ENCODE measurements around the gene COL1A1.

The COL1A1 gene

DNA sequence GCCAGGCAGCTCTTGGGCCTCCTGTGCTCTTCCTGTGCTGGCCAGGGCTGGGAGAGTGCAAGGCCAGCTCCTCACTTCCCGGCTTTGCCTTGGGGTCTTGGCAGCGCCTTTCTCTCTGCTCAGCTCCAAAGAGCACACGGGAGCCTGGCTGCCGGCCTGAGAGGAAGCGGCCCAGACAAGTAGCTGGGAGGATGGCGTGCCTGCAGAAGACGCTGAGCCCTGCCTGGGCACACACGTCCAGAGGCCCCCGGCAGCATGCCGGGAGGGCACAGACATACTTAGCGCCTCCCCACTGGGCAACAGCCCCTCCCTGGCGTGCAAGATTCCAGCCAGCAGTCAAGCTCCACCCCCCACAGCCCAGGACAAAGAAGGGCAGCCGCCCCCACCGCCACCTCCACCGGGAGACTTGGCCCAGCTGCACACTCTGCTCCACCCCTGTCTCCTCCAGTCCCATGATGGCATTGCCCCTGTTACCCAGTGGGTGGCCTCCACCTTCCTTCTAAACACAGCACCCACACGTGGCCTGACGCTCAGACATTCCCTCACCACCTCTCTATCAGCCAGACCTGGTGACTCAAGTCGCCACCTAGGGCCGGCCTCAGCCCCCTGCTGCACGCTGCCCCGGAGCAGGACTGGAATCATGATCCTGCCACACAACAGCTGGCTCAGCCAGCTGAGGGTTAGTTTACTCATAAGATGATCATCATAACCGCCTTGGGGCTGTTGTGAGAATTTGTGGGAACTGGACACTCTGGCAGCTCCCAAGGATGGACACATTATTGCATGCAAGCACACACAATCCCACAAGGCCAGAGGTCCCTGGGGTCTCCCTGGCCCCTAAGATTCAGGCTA lies 23.2 kb downstream of the COL1A1 start:
- no peak overlapping the region for H3K27ac ChIP-seq (ENCODE audit: low read length)
- H3K27me3 ChIP-seq (ENCODE audit: control insufficient read depth, insufficient read depth, low read length), result no peaks in the 10 kb centered on the region
- WGBS (ENCODE audit: insufficient coverage, insufficient read length), result no CpG with 5 or more reads among the region's 22 CpGs
- no peak for DNase-seq (ENCODE audit: low read depth, low spot score)
- peak overlapping the region; percentile 4; the same call in 1 of the 2 replicates for H3K4me3 ChIP-seq (ENCODE audit: low read length)
- H3K4me1 ChIP-seq (ENCODE audit: control insufficient read depth, insufficient read depth, low read length), result peaks cover 4% of the 10 kb centered on the region; the same call in 1 of the 2 replicates
- H3K36me3 ChIP-seq (ENCODE audit: control insufficient read depth, insufficient read depth, low read length), result no peaks in the 10 kb centered on the region
- no peaks in the 10 kb centered on the region for H3K9me3 ChIP-seq (ENCODE audit: control insufficient read depth, insufficient read depth, low read length)

DNA sequence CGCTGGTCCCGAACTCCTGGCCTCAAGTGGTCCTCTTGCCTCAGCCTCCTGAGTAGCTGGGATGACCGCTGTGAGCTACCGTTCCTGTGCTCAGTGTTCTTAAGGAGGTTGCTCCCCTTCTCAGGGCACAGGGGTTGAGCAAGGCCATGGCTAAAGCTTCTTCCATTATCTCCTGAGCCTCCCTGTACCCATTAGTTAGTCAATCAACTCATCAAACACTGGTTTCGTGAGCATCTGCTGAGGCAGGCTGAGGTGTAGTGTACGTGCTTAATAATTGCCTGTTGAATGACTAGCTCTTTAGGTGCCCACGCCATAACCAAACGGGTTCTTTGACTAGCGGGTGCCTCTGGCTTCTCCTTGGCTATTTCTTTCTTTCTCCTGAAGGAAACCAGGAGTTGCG lies 24.0 kb downstream of the COL1A1 start:
- DNase-seq (ENCODE audit: low read depth, low spot score), result no peak
- Histone ChIP-seq H3K27ac (ENCODE audit: low read length) (no peak overlapping the region), H3K9me3 (ENCODE audit: control insufficient read depth, insufficient read depth, low read length) (no peaks in the 10 kb centered on the region), H3K4me1 (ENCODE audit: control insufficient read depth, insufficient read depth, low read length) (peaks cover 4% of the 10 kb centered on the region; the same call in 1 of the 2 replicates), H3K27me3 (ENCODE audit: control insufficient read depth, insufficient read depth, low read length) (no peaks in the 10 kb centered on the region), H3K36me3 (ENCODE audit: control insufficient read depth, insufficient read depth, low read length) (no peaks in the 10 kb centered on the region), H3K4me3 (ENCODE audit: low read length) (no peak overlapping the region)
- WGBS (ENCODE audit: insufficient coverage, insufficient read length), result no CpG with 5 or more reads among the region's 10 CpGs

DNA sequence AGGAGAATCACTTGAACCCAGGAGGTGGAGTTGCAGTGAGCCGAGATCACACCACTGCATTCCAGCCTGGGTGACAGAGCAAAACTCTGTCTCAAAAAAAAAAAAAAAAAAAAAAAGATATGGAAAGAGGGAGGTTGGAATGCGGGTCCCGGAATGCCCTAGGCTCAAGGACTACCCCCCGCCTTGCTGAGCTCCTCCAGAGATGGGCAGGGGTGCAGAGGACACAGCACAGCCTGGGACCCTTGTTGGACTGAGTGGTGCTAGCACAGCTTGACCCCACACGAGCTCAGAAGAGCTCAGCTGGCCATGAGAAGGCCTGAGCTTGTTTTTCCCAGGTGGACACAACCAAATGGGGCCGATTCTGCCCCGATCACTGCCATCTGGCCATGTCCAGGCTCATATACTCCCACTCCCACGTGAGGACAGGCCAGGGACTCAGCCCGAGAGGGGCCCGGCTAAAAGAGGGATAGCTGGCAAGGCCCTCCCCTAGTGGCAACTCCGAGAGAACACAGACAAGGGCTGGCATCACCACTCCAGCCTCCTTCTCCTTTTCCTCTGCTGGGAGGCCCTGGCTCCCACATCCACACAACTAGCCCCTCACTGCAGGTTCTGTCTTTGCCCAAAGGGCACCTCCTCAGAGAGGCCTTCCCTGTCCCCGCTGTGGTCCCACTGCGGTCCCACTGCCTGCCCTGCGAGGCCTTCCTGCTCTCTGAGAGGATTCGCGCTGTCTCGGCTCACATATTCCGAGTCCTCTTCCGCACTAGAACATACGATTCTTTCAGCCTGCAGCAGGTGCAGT lies 24.7 kb downstream of the COL1A1 start:
- Histone ChIP-seq H3K36me3 (ENCODE audit: control insufficient read depth, insufficient read depth, low read length) (no peaks in the 10 kb centered on the region), H3K9me3 (ENCODE audit: control insufficient read depth, insufficient read depth, low read length) (no peaks in the 10 kb centered on the region), H3K27ac (ENCODE audit: low read length) (no peak overlapping the region), H3K27me3 (ENCODE audit: control insufficient read depth, insufficient read depth, low read length) (no peaks in the 10 kb centered on the region), H3K4me3 (ENCODE audit: low read length) (no peak overlapping the region), H3K4me1 (ENCODE audit: control insufficient read depth, insufficient read depth, low read length) (peaks cover 4% of the 10 kb centered on the region; the same call in 1 of the 2 replicates)
- DNase-seq (ENCODE audit: low read depth, low spot score), result no peak
- WGBS (ENCODE audit: insufficient coverage, insufficient read length), result no CpG with 5 or more reads among the region's 20 CpGs

DNA sequence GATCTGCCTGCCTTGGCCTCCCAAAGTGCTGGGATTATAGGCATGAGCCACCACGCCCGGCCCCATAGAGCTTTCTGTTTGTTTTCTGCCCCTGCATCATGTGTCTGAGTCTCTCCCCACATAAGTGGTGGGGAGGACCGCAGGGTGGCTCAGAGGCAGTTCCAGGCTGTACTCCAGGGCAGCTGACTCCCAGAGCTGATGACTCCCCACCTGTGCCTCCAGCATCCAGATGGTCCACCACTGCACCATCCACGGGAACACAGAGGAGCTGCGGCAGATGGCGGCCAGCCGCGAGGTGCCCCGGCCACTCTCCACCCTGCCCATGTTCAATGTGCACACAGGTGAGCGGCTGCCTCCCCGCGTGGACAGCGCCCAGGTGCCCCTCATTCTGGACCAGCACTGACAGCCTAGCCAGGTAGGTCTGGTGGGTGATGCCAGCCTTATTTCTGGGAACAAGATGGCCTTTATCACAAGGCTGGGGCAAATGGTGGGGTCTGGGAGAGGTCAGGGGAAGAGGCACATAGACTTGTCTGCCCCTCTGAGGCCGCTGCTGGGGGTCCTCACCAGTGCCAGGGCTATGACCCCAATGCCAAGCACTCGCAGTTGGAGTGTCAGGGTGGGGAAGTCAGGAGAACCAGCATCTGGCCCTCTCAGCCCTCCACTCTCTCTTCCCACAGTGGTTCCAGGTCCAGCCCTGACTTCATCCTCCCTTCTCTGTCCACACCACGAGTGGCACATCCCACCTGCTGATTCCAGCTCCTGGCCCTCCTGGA lies 26.2 kb downstream of the COL1A1 start:
- no CpG with 5 or more reads among the region's 16 CpGs for WGBS (ENCODE audit: insufficient coverage, insufficient read length)
- Histone ChIP-seq H3K27me3 (ENCODE audit: control insufficient read depth, insufficient read depth, low read length) (no peaks in the 10 kb centered on the region), H3K9me3 (ENCODE audit: control insufficient read depth, insufficient read depth, low read length) (no peaks in the 10 kb centered on the region), H3K4me3 (ENCODE audit: low read length) (no peak overlapping the region), H3K4me1 (ENCODE audit: control insufficient read depth, insufficient read depth, low read length) (0 out of 2 replicates have a peak, but pooled peaks cover 4% of the 10 kb centered on the region), H3K27ac (ENCODE audit: low read length) (no peak overlapping the region), H3K36me3 (ENCODE audit: control insufficient read depth, insufficient read depth, low read length) (no peaks in the 10 kb centered on the region)
- DNase-seq (ENCODE audit: low read depth, low spot score), result no peak

DNA sequence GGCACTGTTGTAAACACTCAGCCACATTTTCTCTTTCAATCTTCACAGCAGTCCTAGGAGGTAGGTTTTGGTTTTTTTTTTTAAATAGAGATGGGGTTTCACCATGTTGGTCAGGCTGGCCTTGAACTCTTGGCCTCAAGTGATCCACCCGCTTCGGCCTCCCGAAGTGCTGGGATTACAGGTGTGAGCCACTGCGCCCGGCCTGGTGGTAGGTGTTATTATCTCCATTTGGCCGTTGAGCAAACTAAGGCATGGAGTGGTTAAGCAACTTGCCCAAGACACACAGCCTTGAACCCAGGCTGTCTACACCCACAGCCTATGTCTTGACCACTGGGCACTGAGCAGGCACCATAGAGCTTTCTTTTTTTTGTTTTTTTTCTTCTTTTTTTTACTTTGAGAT lies 27.0 kb downstream of the COL1A1 start:
- 0 out of 2 replicates have a peak, but pooled peaks cover 4% of the 10 kb centered on the region for H3K4me1 ChIP-seq (ENCODE audit: control insufficient read depth, insufficient read depth, low read length)
- H3K27me3 ChIP-seq (ENCODE audit: control insufficient read depth, insufficient read depth, low read length), result no peaks in the 10 kb centered on the region
- H3K36me3 ChIP-seq (ENCODE audit: control insufficient read depth, insufficient read depth, low read length), result no peaks in the 10 kb centered on the region
- no peak overlapping the region for H3K27ac ChIP-seq (ENCODE audit: low read length)
- no CpG with 5 or more reads among the region's 6 CpGs for WGBS (ENCODE audit: insufficient coverage, insufficient read length)
- no peak for DNase-seq (ENCODE audit: low read depth, low spot score)
- no peak overlapping the region for H3K4me3 ChIP-seq (ENCODE audit: low read length)
- H3K9me3 ChIP-seq (ENCODE audit: control insufficient read depth, insufficient read depth, low read length), result no peaks in the 10 kb centered on the region

DNA sequence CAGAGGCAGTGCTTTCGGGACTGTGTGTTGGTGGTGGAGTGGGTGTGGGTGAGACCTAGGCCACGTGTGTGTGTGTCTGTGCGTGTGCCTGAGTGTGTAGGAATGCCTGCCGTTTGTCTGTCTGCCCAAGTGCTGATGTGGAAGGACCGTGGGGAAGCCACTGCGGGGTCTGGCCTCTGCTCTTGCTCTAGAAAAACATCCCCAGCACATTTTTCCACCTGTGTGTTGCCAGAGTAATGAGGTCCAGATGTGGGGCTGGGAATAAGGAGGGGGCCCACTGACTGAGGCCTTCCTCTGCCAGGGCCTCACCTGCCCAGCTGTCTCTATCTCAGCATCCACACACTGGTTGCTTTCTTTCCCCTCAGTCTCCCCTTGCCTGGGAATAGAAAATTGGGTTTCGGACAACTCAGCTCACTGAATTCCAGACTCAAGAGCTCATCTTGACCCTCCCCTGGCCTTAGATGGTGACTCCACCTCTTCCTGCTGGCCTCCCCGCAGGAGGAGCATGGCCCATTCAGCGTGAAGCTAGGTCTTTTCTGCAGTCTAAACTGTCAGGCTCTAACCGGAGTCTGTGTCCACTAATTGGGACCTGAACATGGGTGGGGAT lies 28.0 kb downstream of the COL1A1 start:
- Histone ChIP-seq H3K27ac (ENCODE audit: low read length) (no peak overlapping the region), H3K36me3 (ENCODE audit: control insufficient read depth, insufficient read depth, low read length) (no peaks in the 10 kb centered on the region), H3K9me3 (ENCODE audit: control insufficient read depth, insufficient read depth, low read length) (no peaks in the 10 kb centered on the region), H3K27me3 (ENCODE audit: control insufficient read depth, insufficient read depth, low read length) (no peaks in the 10 kb centered on the region), H3K4me1 (ENCODE audit: control insufficient read depth, insufficient read depth, low read length) (0 out of 2 replicates have a peak, but pooled peaks cover 4% of the 10 kb centered on the region), H3K4me3 (ENCODE audit: low read length) (no peak overlapping the region)
- no peak for DNase-seq (ENCODE audit: low read depth, low spot score)
- no CpG with 5 or more reads among the region's 10 CpGs for WGBS (ENCODE audit: insufficient coverage, insufficient read length)

DNA sequence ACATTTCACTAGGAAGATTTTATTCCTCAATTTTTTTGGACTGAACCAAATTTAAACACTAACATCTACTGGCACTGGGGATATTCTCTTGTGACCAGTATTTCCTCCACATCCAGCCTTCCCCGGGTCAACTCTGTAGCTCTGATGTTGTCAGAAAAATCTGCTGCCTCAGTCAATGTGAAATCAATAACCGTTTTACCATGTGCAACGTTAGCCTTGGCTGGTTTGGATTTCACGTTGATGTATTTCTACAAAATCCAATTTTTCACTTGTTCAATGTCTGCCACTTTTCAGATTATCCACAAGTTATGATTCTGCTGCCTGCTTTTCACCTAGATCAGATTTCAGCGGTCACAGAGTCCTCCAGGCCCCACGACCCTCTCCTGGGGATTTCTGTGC lies 28.5 kb downstream of the COL1A1 start:
- H3K4me1 ChIP-seq (ENCODE audit: control insufficient read depth, insufficient read depth, low read length), result 0 out of 2 replicates have a peak, but pooled peaks cover 4% of the 10 kb centered on the region
- no peak overlapping the region for H3K27ac ChIP-seq (ENCODE audit: low read length)
- H3K36me3 ChIP-seq (ENCODE audit: control insufficient read depth, insufficient read depth, low read length), result no peaks in the 10 kb centered on the region
- H3K4me3 ChIP-seq (ENCODE audit: low read length), result no peak overlapping the region
- H3K9me3 ChIP-seq (ENCODE audit: control insufficient read depth, insufficient read depth, low read length), result no peaks in the 10 kb centered on the region
- no CpG with 5 or more reads among the region's 6 CpGs for WGBS (ENCODE audit: insufficient coverage, insufficient read length)
- no peaks in the 10 kb centered on the region for H3K27me3 ChIP-seq (ENCODE audit: control insufficient read depth, insufficient read depth, low read length)
- DNase-seq (ENCODE audit: low read depth, low spot score), result no peak

DNA sequence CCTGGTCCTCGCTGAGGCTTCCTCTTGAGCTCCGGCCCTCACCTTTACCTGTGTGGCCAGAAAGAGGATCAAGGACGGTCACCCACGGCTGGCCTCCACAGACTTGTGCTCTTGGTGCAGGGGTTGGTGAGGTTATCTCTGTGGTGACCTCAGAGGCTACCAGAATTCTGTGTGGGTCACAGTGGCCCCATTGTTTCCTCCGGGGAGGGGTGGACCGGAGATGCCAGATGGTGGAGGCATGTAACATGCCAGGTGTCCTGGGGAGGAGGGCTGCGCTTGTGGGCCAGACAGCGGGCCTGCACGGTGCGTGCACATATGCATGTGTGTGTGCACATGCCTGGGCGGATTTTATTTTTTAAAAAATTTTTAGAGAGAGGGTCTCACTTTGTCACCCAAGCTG lies 29.3 kb downstream of the COL1A1 start:
- no peaks in the 10 kb centered on the region for H3K36me3 ChIP-seq (ENCODE audit: control insufficient read depth, insufficient read depth, low read length)
- WGBS (ENCODE audit: insufficient coverage, insufficient read length), result no CpG with 5 or more reads among the region's 11 CpGs
- no peak overlapping the region for H3K4me3 ChIP-seq (ENCODE audit: low read length)

DNA sequence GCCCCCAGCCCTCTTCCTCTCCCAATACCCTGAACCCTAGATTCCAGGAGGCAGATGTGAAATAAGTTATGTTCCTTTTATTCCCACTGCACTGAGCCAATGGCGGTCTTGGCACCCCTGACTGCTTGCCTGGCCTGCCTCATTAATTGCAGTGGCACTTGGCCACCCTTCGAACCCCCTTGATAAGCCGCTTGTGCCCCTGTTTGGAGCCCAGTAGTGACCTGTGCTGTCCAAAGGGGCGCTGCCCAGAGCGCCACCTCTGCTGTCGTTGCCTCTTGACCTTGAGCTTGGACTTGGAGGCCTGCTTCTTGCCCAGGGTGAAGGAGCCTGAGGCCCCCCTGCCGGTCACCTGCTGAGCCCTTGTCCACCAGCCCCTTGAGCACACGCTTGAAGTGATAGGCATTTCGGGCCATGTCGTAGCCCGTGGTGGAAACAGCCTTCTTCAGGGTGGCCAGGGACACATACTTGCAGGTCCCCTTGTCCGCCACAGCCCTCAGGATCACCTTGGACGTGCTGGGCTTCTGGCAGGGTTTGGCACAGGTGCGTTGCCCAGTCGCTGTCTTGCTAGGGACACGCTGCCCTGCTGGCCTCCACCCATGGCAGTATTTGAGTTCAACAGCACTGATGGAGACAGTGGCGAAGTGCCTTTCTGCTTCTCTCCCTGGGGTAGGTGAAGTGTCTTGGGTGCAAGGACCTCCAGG lies 29.9 kb downstream of the COL1A1 start:
- H3K9me3 ChIP-seq (ENCODE audit: control insufficient read depth, insufficient read depth, low read length), result no peaks in the 10 kb centered on the region
- no peak overlapping the region for H3K4me3 ChIP-seq (ENCODE audit: low read length)
- no peaks in the 10 kb centered on the region for H3K36me3 ChIP-seq (ENCODE audit: control insufficient read depth, insufficient read depth, low read length)
- H3K27ac ChIP-seq (ENCODE audit: low read length), result no peak overlapping the region
- no CpG with 5 or more reads among the region's 17 CpGs for WGBS (ENCODE audit: insufficient coverage, insufficient read length)
- no peak for DNase-seq (ENCODE audit: low read depth, low spot score)
- 0 out of 2 replicates have a peak, but pooled peaks cover 2% of the 10 kb centered on the region for H3K4me1 ChIP-seq (ENCODE audit: control insufficient read depth, insufficient read depth, low read length)
- no peaks in the 10 kb centered on the region for H3K27me3 ChIP-seq (ENCODE audit: control insufficient read depth, insufficient read depth, low read length)

More for the DNA sequence above, 29.3 kb downstream of the COL1A1 start:
- Histone ChIP-seq H3K9me3 (ENCODE audit: control insufficient read depth, insufficient read depth, low read length) (no peaks in the 10 kb centered on the region), H3K27ac (ENCODE audit: low read length) (no peak overlapping the region), H3K27me3 (ENCODE audit: control insufficient read depth, insufficient read depth, low read length) (no peaks in the 10 kb centered on the region), H3K4me1 (ENCODE audit: control insufficient read depth, insufficient read depth, low read length) (0 out of 2 replicates have a peak, but pooled peaks cover 2% of the 10 kb centered on the region)
- no peak for DNase-seq (ENCODE audit: low read depth, low spot score)

All from iPS DF 6.9 (cell line).